Measurements from ENCODE around the gene TPP1. TPM values are rescaled to one million over a fixed set of nuclear protein-coding genes. Genes with fewer than 3 reads are reported as not detected.

The TPP1 gene
- total and polyA plus RNA-seq, 4 donors = 52.8 to 108 (median 86.5) TPM

DNA sequence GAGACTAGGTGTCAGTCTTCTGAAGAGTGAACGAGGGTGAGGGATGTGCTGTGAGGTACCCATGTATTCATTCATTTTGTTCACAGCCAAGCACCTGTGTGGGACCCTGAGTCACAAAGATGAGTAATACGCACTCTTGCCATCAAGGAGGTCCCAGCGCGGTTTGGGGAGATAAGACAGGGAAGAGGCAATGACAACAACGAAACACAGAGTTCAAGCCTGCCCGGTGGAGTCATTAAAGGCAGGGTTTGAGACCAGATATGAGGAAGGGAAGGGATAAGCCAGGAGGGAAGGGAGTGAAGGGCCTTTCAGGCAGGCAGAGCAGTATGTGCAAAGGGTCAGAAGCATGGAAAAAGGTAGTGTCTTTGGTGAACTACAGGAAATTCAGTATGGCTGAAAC, 31.8 kb upstream of the TPP1 start (continued):
- TF ChIP-seq, protein P1, sequence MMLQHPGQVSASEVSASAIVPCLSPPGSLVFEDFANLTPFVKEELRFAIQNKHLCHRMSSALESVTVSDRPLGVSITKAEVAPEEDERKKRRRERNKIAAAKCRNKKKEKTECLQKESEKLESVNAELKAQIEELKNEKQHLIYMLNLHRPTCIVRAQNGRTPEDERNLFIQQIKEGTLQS (IDR thresholded peaks at IDR 0.05) = no peak
- TF ChIP-seq FOXA2 (IDR thresholded peaks at IDR 0.05) = no peak
- no peak for TF ChIP-seq FOXA1 (IDR thresholded peaks at IDR 0.05)

DNA sequence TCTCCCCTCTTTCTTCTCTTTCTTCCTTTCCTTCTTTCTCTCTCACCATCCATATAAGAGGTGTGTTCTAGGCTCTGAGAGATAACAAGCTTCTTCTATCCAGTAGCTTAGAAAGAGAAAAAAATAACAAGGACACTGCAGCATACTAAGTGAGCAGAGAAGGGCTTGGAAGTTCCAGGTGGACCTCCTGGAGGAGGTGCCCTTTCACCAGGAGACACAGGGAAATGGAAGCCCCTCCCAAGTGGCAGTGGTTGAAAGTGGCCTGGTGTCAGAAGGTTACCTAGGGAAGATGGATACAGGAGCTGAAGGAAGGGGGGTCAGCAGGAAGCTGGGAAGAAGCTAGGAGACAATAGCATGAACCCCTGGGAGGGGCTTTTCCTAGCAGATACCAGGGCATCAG, 30.9 kb upstream of the TPP1 start:
- no peak for DNase-seq (ENCODE audit: low spot score)
- H3K27ac ChIP-seq (ENCODE audit: low read depth in 1 of 2, low read length in 2 of 2) = no peak overlapping the region
- no peaks in the 10 kb centered on the region for H3K9me3 ChIP-seq (ENCODE audit: control insufficient read depth in 4 of 4, low read length in 3 of 4)
- H3K4me3 ChIP-seq (ENCODE audit: low read depth in 1 of 3, low read length in 3 of 3) = no peak overlapping the region
- H3K27me3 ChIP-seq (ENCODE audit: control insufficient read depth in 4 of 4, insufficient read depth in 4 of 4, low read length in 3 of 4) = no peaks in the 10 kb centered on the region
- TF ChIP-seq HNF4G (IDR thresholded peaks at IDR 0.05) (no peak), GABPA (IDR thresholded peaks at IDR 0.05 in 1 of 2, conservative IDR thresholded peaks at IDR 0.05 in 1 of 2) (no peak), NR2F2 (IDR thresholded peaks at IDR 0.05) (no peak), RAD21 (IDR thresholded peaks at IDR 0.05) (no peak), SP1 (IDR thresholded peaks at IDR 0.05) (no peak), FOXA2 (IDR thresholded peaks at IDR 0.05) (no peak), EGR1 (IDR thresholded peaks at IDR 0.05; ENCODE audit: low read depth in 2 of 2) (no peak), JUND (IDR thresholded peaks at IDR 0.05) (no peak), HNF4A (conservative IDR thresholded peaks at IDR 0.05) (no peak), YY1 (IDR thresholded peaks at IDR 0.05) (no peak), FOXA1 (IDR thresholded peaks at IDR 0.05) (no peak), RXRA (IDR thresholded peaks at IDR 0.05) (no peak)
- TF ChIP-seq, protein P1 (IDR thresholded peaks at IDR 0.05) = no peak
- TF ChIP-seq, protein P2, sequence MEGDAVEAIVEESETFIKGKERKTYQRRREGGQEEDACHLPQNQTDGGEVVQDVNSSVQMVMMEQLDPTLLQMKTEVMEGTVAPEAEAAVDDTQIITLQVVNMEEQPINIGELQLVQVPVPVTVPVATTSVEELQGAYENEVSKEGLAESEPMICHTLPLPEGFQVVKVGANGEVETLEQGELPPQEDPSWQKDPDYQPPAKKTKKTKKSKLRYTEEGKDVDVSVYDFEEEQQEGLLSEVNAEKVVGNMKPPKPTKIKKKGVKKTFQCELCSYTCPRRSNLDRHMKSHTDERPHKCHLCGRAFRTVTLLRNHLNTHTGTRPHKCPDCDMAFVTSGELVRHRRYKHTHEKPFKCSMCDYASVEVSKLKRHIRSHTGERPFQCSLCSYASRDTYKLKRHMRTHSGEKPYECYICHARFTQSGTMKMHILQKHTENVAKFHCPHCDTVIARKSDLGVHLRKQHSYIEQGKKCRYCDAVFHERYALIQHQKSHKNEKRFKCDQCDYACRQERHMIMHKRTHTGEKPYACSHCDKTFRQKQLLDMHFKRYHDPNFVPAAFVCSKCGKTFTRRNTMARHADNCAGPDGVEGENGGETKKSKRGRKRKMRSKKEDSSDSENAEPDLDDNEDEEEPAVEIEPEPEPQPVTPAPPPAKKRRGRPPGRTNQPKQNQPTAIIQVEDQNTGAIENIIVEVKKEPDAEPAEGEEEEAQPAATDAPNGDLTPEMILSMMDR (IDR thresholded peaks at IDR 0.05; ENCODE audit: low read depth, low read length, missing input control) = no peak
- TF ChIP-seq, protein P3, sequence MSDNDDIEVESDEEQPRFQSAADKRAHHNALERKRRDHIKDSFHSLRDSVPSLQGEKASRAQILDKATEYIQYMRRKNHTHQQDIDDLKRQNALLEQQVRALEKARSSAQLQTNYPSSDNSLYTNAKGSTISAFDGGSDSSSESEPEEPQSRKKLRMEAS (IDR thresholded peaks at IDR 0.05) = no peak
- TF ChIP-seq, protein P4, sequence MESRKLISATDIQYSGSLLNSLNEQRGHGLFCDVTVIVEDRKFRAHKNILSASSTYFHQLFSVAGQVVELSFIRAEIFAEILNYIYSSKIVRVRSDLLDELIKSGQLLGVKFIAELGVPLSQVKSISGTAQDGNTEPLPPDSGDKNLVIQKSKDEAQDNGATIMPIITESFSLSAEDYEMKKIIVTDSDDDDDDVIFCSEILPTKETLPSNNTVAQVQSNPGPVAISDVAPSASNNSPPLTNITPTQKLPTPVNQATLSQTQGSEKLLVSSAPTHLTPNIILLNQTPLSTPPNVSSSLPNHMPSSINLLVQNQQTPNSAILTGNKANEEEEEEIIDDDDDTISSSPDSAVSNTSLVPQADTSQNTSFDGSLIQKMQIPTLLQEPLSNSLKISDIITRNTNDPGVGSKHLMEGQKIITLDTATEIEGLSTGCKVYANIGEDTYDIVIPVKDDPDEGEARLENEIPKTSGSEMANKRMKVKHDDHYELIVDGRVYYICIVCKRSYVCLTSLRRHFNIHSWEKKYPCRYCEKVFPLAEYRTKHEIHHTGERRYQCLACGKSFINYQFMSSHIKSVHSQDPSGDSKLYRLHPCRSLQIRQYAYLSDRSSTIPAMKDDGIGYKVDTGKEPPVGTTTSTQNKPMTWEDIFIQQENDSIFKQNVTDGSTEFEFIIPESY (IDR thresholded peaks at IDR 0.05) = no peak
- TF ChIP-seq, protein P5, sequence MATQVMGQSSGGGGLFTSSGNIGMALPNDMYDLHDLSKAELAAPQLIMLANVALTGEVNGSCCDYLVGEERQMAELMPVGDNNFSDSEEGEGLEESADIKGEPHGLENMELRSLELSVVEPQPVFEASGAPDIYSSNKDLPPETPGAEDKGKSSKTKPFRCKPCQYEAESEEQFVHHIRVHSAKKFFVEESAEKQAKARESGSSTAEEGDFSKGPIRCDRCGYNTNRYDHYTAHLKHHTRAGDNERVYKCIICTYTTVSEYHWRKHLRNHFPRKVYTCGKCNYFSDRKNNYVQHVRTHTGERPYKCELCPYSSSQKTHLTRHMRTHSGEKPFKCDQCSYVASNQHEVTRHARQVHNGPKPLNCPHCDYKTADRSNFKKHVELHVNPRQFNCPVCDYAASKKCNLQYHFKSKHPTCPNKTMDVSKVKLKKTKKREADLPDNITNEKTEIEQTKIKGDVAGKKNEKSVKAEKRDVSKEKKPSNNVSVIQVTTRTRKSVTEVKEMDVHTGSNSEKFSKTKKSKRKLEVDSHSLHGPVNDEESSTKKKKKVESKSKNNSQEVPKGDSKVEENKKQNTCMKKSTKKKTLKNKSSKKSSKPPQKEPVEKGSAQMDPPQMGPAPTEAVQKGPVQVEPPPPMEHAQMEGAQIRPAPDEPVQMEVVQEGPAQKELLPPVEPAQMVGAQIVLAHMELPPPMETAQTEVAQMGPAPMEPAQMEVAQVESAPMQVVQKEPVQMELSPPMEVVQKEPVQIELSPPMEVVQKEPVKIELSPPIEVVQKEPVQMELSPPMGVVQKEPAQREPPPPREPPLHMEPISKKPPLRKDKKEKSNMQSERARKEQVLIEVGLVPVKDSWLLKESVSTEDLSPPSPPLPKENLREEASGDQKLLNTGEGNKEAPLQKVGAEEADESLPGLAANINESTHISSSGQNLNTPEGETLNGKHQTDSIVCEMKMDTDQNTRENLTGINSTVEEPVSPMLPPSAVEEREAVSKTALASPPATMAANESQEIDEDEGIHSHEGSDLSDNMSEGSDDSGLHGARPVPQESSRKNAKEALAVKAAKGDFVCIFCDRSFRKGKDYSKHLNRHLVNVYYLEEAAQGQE (IDR thresholded peaks at IDR 0.05) = no peak
- no peaks in the 10 kb centered on the region for H3K36me3 ChIP-seq (ENCODE audit: control insufficient read depth in 4 of 4, insufficient read depth in 3 of 4, low read depth in 1 of 4, low read length in 3 of 4)
- no peak overlapping the region for H3K9ac ChIP-seq (ENCODE audit: low read depth in 1 of 2, low read length in 2 of 2)
- H3K4me1 ChIP-seq (ENCODE audit: control insufficient read depth in 4 of 4, insufficient read depth in 4 of 4, low read length in 3 of 4) = peaks cover 0 to 20% (median 5%) of the 10 kb centered on the region in 4 donors

All from liver (tissue), 9 donors.